ENCODE measurements around the gene LZTS2.

DNA sequence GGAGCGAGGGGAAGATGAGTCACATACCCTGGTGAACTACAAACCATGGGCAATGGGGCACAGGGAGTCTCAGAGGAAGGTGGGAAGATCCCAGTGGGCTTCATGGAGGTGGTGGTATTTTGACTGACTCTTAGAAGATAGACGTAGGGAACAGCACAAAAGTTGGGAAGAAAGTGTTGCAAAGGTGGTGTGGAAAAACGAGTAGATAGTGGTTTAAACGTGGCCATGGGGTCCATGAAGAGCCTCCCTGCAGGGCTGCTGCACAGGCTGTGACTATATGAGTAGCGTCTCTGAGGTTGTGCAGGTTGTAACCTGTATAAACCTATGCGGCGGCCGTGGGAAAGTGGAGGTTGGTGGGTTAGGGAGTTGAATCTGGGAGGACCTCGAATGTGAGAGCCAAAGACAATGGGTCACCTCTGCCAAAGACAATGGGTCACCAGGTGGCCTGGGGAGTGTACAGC is 13.8 kb downstream of the LZTS2 start:
- TF ChIP-seq, protein P1, sequence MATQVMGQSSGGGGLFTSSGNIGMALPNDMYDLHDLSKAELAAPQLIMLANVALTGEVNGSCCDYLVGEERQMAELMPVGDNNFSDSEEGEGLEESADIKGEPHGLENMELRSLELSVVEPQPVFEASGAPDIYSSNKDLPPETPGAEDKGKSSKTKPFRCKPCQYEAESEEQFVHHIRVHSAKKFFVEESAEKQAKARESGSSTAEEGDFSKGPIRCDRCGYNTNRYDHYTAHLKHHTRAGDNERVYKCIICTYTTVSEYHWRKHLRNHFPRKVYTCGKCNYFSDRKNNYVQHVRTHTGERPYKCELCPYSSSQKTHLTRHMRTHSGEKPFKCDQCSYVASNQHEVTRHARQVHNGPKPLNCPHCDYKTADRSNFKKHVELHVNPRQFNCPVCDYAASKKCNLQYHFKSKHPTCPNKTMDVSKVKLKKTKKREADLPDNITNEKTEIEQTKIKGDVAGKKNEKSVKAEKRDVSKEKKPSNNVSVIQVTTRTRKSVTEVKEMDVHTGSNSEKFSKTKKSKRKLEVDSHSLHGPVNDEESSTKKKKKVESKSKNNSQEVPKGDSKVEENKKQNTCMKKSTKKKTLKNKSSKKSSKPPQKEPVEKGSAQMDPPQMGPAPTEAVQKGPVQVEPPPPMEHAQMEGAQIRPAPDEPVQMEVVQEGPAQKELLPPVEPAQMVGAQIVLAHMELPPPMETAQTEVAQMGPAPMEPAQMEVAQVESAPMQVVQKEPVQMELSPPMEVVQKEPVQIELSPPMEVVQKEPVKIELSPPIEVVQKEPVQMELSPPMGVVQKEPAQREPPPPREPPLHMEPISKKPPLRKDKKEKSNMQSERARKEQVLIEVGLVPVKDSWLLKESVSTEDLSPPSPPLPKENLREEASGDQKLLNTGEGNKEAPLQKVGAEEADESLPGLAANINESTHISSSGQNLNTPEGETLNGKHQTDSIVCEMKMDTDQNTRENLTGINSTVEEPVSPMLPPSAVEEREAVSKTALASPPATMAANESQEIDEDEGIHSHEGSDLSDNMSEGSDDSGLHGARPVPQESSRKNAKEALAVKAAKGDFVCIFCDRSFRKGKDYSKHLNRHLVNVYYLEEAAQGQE (IDR thresholded peaks at IDR 0.05; ENCODE audit: insufficient replicate concordance, low read depth): no peak
- TF ChIP-seq, protein P2, sequence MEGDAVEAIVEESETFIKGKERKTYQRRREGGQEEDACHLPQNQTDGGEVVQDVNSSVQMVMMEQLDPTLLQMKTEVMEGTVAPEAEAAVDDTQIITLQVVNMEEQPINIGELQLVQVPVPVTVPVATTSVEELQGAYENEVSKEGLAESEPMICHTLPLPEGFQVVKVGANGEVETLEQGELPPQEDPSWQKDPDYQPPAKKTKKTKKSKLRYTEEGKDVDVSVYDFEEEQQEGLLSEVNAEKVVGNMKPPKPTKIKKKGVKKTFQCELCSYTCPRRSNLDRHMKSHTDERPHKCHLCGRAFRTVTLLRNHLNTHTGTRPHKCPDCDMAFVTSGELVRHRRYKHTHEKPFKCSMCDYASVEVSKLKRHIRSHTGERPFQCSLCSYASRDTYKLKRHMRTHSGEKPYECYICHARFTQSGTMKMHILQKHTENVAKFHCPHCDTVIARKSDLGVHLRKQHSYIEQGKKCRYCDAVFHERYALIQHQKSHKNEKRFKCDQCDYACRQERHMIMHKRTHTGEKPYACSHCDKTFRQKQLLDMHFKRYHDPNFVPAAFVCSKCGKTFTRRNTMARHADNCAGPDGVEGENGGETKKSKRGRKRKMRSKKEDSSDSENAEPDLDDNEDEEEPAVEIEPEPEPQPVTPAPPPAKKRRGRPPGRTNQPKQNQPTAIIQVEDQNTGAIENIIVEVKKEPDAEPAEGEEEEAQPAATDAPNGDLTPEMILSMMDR (IDR thresholded peaks at IDR 0.05; ENCODE audit: insufficient read depth, low read length): no peak
